Putamen (tissue), 1 donor: ENCODE measurements around the gene RNF19B.

Experiments
- DNase-seq: peaks from one replicate; pipeline ENCODE4 v3.0.0-alpha.2; 2016; ENCODE audit warnings: low spot score

RNF19B gene

DNA sequence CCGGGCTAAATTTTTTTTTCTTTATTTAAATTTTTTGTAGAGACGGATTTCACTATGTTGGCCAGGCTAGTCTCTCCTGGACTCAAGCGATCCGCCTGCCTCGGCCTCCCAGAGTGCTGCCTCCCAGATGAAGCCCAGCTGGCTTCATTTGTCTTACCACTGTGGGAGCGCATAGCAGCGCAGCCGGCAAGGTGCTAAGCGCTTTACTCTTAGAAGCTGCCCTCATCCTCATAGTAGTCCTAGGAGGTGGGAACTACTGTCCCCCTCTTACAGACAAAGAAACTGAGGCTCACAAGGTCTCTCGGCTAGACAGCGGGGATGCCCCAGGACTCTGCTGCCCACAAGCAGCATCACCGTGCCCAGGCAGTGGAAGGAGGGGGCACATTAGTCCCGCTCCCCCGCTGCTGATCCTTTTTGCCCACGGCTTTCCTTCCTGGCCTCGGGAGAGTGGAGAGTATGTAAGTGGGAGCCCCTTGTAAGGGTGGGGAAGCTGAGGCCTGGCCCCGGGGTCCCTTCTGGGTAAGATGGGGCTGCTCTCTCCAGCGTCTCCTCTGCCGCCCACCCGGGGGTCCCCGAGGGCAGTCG is 64.1 kb downstream of the RNF19B start:
- DNase-seq: no peak

DNA sequence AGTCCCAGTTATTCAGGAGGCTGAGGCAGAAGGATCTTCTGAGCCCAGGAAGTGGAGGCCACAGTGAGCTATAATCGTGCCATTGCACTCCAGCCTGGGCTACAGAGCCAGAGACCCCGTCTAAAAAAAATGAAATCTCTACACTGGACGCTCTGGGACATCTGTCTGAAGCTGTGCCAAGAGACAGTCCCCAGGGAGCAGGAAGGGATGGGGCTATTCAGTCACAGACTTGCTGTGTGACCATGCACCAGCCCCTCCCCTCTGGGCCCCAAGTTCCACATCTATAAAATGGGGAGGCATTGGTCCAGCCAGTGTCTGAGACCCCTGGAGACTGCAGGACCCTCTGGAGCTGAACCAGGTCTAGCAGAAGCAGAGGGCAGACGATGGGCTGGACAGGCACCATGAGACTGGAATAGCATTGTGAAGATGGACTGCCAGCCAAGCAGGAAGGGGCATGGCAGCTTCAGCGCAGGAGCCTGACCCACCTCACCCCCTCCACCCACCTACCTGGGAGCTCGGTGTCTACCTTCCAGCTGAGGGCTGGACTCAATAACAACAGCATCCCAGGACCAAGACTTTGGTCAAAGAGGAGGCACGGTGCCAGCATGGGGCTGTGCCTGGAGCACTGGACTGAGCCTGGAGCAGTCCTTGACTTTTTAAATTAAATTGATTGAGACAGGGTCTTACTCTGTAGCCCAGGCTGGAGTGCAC is 64.9 kb downstream of the RNF19B start:
- DNase-seq: no peak

DNA sequence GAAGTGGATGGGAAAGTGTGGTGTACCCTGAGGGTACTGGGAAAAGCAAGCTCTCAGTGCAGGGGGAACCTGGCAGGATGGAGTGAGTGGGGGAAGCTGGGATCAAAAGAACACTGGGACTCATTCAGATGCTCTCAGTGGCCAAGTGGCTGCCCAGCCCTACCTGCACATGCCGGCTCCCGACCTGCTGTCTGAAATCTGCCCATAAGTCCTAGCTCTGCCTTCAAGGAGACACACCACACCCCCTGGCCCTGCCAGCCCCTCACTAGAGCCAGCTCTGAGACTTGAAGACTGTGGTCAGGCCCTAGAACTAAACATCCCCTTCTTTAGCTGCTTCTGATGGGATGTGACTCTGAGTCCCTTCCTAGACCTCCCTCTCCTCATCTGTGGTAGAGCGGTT is 65.7 kb downstream of the RNF19B start:
- no peak for DNase-seq

DNA sequence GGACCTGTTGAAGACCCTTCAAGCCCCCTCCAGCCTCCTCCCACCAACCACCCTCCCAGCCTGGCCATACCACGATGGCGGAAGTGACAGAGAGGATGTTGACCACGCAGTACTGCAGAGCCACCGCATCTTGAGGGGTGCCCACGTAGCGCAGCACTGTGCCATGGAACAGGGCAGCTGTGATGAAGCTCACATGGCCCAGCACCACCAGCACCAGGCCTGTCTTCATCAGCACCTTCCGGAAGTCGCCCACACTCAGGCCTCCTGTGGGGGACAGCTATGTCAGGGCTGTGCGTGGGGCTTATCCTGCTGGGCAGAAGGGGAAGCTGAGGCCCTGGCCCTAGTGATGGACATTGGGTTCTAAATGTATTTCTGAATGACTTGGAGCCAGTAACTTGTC is 66.6 kb downstream of the RNF19B start:
- DNase-seq: no peak

DNA sequence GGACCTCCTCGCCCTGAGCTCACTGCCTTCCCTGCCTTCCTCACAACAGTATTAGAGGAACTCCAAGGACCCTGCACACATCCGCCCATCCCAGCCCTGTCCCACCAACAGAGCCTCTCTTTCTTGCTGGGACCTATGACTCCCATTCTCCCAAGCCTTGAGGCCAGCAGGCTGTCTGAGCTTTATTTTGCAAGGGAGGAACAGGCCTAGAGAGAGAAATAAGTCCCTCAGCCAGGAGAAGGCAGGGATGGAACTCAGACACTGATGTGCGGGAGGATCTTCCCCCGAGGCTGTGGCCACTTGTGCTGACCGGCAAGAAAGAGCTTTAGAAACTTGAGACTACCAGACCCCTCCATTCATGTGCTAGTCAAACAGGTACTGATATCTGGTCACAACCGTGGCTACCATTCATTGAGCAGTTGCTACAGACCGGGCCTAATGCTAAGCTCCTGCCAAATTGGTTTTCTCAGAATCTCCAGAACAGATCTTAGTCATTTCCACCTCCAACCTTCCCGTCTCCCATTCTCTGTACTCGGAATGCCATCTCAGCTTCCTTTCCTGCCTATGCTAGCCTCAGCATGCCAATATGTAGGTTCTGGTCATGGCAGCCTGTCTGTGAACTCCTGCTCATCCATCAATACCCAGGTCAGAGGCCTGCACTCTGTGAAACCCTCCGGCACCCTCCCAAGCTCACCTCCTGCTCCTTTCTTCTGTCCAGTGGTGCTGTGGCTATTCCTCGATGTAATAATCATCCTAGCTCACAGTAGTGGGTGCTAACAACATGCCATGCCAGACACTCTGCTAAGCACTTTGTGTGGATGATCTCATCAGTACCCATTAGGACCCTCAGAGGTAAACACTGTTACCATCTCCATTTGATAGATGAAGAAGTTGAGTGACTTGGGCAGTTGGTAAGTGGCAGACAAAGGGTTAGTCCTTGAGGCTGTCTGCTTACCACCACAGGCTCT is 67.2 kb downstream of the RNF19B start:
- DNase-seq: no peak

DNA sequence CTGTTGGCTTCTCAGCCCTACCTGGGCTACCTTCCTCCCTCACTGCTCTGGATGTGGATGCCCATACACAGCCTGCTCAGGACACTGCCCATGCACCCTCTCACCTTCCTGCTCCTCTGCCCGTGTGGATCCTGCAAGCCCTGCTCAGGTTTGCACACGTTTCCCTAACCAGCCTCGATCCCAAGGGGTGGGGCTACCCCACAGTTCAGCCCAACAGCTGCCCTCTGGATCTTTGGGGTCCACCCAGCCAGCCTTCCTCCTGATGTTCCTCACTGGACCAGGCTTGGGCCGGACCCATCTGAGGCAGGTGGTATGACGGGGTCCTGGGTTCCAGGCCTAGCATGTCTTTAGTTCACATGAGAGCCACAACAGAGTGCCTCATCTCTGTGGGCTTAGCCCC is 68.2 kb downstream of the RNF19B start:
- no peak for DNase-seq

DNA sequence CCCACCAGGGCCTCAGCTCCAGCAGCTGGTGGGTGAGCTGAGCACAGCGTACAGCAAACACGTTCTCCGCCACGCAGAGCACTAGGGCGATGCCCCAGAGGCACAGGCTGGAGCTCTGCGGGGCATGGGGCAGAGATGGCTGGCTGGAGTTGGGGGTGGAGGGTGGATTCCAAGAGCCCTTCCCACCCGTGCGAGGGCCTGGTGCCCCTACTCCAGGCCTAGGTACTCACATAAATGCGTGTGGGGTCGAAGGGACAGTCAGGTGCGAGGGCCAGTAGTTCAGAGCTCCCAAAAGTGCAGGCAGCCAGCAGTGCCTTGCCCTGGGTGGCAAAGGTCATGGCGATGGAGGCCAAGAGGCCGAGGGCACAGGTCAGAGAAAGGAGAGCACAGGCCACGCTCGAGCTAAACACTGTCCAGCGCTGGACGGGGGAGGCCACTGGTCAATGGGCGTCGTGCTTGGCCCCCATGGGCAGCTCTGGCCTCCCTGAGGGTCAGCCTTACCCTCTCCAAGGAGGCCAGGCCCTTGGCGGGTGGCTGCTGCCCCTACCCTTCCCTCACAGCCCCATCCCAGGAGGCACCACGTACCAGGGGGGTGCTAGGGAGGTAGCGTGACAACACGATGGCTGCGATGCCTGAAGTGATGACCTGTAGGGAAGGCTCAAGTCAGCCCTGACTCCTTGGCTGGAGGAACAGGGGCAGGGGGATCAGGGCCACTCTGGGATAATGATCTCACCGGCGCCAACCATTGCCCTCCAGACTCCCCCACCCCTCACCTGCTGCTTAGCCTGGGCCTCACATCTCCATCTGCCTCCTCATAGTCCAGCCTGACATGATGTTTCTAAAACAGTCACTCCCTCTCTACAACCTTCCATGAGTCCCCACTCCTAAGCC is 69.0 kb downstream of the RNF19B start:
- DNase-seq: no peak

DNA sequence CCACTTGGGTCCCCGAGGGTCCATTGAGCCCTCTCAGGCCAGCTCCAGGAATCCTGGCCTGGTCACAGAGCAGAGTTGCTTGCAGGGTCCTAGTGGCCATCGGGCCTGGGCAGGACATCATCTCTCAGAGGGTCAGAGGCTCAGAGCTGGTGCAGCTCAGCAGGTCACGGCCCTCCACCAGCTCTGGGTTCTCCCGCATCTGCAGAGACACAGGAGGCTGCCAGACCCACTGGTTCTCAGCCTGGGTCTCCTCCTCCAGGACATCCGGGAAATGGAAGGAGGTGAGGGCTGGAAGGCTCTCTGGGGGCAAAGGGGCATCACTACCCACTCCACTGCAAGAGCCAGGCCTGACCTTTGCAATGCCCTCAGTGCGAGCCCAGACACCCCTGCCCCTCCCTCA is 69.9 kb downstream of the RNF19B start:
- no peak for DNase-seq

DNA sequence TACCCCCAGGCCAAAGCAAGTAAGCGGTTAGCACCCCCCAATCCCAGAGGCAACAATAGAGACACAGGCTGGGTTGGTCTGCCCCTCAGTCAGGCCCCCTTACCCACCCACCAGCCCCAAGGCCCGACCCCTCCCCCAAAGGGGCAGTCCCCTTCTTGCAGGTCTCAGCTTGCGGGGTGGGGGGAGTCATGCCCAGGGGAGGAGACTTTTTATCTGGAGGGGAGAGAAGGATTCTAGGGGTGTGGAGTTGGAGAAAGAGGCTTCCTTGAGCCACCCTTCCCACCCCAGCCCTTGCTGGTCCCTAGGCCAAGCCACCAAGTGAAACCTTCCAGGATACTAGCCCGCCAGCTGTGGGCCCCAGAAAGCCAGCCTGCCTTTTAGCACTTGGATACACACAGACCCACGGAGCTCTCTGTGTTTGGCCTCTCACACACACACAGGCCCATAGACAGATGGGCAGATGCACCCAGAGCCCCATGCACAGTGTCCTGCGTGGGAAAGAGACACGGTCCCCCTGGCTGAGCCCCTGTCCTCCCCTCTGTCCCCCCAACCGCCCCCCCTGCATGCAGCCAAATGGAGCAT is 70.5 kb downstream of the RNF19B start:
- no peak for DNase-seq

DNA sequence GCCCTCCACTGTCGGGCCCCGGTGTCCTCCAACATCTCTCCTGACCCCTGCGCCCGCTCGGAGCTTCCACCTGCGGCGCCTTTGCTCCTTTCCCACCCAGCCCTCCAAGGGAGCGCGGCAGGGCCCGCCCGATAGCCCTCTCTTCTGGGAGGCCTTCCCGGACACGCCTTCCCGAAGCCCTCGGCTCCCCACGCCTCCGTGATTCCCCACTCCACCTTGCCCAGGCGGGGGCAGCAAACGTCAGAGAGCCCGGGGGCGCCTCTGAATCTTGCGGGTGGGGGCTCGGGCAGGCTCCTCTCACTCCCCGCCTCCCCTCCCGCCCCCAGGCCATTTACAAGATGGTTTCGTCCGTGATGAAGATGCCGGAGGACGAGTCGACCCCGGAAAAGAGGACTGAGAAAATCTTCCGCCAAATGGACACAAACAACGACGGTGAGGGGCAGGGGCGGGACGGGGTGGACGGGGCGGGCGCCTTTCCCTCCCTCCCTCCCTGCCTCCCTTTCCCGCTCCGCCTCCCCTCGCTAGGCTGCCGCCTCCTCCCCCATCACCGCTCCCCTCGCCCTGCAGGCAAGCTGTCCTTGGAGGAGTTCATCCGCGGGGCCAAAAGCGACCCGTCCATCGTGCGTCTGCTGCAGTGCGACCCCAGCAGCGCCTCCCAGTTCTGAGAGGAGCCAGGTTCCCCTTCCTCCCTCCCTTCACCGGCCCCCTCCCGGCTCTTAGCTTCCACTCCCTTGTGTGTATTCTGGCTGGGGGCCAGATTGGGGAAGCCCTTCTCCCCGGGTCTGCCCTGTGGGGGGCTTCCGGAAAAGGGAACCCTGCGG is 71.2 kb downstream of the RNF19B start:
- no peak for DNase-seq

DNA sequence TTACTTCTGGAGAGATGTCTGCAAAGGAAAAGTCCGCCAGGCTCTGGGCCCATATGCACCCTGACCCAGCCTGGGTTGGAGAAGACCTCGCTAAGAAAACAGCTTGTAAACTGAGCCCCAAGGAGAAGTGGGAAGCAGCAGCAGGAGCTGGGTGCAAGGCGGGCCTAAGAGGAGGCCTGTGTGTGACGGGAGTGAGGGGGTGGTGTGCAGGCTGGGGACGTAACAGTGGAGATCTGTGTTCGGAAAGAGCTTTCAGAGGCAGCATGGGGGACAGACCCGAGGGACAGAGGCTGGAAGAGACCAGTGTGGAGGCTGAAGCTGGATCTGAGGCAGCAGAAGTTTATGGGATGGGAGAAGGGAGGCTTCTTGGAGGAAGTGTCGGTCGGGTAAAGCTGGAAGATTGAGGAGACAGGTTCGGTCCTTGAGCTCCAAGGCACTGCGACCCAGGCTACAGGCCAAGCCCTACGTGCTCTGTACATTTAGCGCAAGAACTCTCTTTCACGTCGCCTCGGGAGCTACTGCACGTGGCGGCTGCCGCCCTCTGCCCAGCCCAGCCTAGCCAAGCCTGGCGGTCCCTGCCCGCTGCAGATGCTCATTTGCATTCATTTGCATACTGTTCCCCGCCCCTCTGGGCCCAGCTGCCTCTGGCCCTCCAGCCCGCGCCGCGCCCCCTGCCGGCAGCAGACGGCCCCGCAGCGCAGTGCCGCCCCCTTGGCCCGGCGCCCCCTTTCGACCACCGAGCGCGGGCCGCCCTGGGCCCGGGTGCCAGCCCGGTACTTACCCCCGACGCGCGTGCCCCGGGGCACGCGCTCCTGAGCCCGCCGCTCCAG is 72.0 kb downstream of the RNF19B start:
- peak; percentile 82 for DNase-seq

DNA sequence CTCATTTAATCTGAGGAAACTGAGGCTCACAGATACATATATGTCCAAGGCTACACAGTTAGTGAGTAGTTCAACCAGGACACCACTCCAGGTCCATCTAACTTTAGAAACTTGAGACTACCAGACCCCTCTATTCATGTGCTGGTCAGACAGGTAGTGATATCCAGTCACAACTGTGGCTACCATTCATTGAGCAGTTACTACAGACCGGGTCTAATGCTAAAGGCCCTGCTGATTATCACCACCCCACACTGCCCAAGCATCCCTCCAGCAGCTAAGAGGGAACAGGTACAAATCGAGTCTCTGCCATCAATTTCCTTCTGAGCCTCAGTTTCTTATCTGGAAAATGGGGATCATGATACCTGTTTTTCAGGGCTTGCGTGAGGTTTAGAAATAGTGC is 73.0 kb downstream of the RNF19B start:
- no peak for DNase-seq

DNA sequence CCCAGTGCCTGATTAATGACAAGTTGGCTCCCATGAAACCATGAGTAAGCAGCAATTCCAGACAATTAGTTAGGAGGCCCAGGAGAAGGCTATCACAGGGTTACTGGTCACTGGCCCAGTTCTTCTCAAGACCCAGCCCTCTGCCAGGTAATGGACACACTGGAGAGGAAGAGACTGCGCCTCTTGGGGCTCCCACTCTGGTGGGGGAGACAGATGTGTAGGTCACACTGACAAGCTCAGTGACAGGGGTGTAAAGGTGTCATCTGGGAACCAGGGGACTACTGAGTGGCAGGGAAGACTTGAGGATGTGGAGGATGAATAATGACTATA is 73.4 kb downstream of the RNF19B start:
- no peak for DNase-seq

DNA sequence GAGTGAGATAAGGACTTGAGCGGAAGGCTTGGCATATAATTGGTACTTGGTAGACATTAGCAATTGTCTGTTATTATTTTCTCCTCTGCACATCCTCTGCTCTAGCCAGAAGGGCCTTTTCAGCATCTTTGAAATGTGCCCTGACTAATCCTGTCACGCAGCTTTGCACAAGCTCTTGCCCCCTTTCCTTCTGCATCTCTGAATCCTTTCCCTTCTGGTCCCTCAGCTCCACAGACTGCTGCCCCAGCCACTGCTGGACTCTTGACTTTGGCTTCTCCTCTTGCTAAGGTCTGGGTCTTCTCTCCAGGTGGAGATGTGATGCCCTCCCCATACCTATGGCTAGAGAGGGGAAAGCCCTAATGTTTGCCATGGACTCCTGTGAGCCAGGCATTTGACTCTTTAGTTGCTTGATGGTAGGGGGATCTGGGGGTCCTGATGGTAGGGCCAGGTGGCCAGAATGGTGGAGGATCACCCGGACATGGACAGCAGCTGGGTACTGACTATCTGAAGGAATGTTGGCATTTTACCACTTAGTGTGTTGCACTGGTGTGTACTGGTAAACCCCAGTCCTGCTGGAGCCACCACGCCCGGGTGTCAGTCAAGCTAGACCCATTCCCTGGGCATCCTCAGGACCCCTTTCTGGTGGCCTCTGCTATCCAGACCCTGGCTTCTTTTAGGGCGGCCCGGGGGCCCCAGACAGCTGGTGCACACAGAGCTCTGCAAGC is 73.9 kb downstream of the RNF19B start:
- DNase-seq: no peak

DNA sequence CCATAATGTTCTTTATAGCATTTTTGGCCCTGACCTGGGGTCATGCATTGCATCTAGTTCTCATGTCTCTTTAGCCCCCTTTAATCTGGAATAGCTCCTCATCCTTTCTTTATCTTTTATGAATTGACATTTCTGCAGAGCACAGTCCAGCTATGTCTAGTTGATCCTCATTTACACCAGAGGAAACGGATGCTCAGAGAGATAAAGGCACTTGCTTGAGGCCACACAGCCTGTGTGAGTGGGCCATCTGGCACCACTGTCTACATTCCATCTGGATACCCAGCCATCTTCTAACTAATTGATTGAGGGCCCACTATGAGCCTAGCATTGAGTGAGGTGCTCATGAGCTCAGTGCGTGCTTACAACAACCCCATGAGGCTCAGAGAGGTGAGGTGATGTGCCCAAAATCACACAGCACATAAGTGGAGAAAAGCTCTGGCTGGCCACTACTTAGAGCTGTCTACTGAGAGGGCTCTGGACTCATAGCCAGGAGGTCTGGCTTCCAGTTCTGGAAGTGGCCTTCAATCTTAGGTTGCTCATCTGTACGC is 74.8 kb downstream of the RNF19B start:
- no peak for DNase-seq

DNA sequence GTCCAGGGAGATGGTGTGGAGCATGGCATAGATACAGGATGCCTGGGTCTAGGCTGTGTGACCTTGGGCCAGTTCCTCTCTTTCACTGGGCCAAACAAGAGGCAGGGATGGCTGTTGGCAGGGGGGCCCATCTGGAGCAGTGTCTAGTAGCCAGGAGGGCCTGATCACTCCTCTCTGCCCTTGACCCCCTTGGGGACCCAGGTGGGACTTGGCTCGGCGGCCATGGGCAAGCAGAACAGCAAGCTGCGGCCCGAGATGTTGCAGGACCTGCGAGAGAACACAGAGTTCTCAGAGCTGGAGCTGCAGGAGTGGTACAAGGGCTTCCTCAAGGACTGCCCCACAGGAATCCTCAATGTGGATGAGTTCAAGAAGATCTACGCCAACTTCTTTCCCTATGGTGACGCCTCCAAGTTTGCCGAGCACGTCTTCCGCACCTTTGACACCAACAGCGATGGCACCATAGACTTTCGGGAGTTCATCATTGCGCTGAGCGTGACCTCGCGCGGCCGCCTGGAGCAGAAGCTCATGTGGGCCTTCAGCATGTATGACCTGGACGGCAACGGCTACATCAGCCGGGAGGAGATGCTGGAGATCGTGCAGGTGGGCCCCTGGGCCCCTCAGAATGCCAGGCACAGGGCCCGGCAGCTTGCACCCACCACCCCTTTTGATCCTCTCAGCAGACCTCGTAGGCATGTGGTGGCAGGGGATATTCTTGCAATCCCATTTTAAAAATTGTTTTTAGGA is 75.8 kb downstream of the RNF19B start:
- DNase-seq: no peak

DNA sequence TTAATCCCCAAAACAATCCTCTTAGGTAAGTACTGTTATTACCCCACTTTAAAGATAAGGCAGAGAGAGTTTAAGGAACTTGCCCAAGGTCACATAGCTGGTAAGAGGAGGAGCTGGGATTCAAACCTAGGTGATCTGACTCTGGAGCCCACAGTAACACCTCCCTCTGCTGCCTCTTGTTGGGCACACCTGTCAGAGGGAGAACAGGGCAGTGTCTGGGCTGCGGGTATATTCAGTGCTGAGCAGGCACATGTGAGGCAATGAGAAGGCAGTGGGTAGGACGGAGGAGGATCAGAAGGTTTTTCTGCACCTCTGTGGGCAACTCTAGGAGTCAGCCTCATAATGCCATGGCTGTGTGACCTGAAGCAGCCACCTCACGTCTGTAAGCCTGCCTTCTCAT is 76.5 kb downstream of the RNF19B start:
- no peak for DNase-seq

DNA sequence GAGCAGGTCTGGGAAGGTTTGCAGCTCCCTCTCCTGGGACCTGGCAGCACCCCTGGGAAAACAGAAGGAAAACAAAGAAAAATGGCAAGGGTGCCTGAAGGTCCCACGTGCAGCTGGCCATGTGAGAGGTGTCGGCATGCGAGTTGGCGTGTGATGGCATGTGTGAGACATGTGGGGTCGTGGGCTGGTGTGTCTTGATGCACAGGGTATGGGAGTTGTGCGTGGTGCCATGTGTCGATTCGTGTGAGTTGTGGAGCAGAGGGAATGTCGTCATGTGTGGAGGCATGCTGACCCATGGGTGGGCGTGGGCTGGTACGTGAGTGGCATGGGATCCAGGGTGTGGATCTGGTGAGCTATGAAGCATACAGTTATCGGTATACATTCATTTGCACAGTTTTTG is 77.0 kb downstream of the RNF19B start:
- no peak for DNase-seq
